ENCODE results near the gene ZFAND3.

The ZFAND3 gene

GRCh38 chr6:38141716-38142115 lies 322.2 kb downstream of the ZFAND3 start:
- no peak for DNase-seq

DNA sequence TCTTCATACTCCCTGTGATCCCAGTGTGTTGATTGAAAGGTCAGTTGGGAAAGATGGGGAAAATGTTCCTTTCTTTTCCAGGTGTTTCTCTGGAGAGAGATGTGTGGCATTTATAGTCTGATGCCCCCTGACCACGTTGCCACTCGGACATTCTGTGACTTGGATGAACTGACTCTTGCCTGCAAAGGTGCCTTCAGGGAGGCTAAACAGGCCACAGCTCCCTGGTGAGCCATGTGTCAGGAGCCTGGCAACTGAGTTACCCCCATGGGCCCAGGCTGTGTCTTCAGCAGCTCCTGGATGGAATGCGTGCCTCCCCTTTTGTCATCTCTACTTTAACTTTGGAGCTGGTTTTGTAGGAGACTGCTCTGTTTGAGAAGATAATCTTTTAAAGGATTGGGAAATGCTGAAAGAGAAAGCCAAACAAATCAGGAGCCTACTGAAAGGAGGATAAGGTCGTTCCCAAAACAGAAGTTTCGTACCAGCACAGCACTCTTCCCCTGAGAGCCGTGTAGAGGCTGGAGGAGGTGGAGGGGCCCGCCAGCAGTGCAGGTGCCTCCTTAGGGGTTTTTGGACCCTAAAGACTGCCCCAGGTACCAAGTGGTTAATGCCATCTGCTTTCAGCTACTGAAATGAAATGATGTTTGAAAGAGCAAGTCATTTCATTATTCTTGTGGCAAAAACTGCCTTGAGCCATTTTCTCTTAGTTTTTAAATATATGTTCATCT lies 322.8 kb downstream of the ZFAND3 start:
- no peak for DNase-seq

GRCh38 chr6:38143191-38144150 lies 323.9 kb downstream of the ZFAND3 start:
- no peak for DNase-seq

- no peak for DNase-seq
Observed at GRCh38 chr6:38144365-38144945, 324.9 kb downstream of the ZFAND3 start.

- DNase-seq, result no peak
Observed at GRCh38 chr6:38146021-38146733, 326.6 kb downstream of the ZFAND3 start.

DNA sequence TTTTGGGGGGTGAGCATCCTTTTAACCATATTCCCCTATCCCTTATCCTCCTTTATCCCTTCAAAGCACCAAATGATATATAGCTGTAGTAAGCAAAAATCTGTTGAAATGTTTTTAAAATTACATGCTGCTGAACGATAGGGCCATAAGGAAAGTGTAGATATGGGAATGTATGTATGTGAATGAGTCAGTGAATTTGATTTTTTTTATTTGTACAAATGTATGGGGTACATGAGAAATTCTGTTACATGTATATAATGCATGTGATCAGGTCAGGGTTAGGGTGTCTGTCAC lies 327.2 kb downstream of the ZFAND3 start:
- no peak for DNase-seq

GRCh38 chr6:38148606-38149005 lies 329.1 kb downstream of the ZFAND3 start:
- DNase-seq, result no peak

DNA sequence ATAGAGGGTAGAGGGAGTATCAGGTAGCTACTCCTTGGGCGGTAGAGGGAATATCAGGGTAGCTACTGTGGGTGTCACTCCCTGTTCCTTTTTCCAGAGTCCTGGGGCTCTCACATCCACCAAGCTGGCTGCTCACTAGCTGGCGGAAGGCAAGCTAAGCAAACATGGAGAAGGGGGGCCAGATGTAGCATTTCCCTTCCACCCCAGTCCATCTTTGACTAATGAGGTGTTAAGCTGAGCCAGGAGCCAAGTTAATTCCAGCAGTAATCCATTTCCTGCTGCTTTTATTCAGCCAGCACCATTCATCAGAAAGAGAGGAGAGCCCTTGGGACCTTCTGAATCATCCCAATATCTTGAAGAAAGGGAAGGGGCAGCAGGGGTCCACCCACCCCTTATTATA lies 330.0 kb downstream of the ZFAND3 start:
- DNase-seq, result no peak

- no peak for DNase-seq
Observed at GRCh38 chr6:38150021-38150420, 330.5 kb downstream of the ZFAND3 start.

GRCh38 chr6:38150681-38151296 lies 331.3 kb downstream of the ZFAND3 start:
- no peak for DNase-seq

- no peak for DNase-seq
Observed at GRCh38 chr6:38151580-38152500, 332.3 kb downstream of the ZFAND3 start.

DNA sequence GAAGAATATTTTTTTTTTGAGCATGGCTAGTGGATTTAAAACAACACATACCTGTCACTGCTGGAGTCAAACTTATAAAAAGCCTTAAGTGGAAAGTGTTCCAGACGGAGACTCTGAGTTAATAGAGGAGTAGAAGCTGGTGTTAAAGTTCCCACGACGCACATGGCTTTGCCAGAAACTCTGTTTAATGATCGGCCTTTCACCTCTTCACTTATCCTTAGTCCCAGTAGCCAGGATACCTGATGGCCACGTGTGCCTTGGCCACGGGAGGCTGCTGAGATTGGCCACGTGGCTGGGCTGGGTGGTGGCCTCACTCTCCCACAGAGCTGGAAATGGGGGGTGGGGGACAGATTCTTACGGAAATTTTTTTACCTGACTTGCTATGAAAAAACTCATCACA lies 333.1 kb downstream of the ZFAND3 start:
- no peak for DNase-seq

GRCh38 chr6:38153076-38153797 lies 333.7 kb downstream of the ZFAND3 start:
- no peak for DNase-seq

GRCh38 chr6:38153798-38154345 lies 334.3 kb downstream of the ZFAND3 start:
- DNase-seq, result no peak

- DNase-seq, result no peak
Observed at GRCh38 chr6:38154731-38155130, 335.2 kb downstream of the ZFAND3 start.

DNA sequence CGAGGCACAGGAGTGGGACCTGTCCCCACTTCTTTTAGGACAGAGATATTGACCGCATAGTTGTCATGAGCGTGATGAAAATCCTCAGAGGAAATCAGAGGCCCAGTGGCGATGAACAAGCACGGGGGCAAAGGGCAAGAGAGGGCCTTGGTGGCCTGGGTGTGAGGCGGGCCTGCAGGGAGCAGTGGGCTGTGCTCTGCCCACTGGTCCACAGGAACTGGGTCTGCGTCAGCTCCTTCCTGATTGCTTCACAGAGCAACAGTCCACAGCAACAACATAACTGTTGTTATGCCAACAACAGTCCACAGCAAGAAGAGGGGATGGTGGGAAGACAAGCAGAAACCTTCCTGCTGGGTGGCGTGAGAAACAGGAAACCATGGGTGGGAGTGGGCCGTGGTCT lies 335.6 kb downstream of the ZFAND3 start:
- no peak for DNase-seq

- DNase-seq, result no peak
Observed at GRCh38 chr6:38155621-38156204, 336.2 kb downstream of the ZFAND3 start.

DNA sequence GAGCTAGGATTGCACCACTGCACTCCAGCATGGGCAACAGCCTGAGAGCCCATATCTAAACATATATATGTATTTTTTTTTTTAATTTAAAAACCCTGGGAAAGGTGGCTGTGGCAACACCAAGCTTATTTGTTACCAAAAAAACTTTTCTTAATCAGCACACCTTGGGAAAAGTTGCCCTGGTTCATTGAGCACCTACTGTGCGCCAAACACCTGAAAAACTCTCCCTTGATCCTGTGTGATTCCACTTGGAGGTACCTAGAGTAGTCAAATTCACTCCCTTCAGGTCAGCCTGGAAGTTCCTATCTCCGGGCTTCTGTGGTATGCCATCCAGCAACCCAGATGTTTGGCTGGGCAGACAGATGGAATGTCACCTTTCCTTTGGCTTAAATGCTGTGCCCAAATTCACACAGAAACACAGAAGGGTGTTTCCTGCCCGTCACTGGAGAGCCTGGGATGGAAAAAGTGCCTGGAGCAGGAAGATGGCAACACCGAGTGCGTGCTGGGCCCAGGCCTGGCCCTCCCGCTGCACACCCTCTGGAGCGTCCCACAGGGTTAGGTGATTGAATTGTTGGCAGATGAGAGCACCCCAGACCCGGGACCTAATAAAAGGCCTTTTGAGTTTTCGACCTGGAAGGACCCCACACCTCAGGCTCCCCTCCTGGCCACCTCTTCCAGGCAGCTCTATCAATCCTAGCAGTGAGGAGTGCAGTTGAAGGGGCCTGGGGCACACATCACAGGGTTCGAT lies 337.5 kb downstream of the ZFAND3 start:
- no peak for DNase-seq

- DNase-seq, result no peak
Observed at GRCh38 chr6:38157905-38158304, 338.4 kb downstream of the ZFAND3 start.

Measured in central memory CD4-positive, alpha-beta T cell (primary cell).